ENCODE data around the gene SHLD3. TPM values are rescaled to one million over a fixed set of nuclear protein-coding genes. Genes with fewer than 3 reads are reported as not detected.
A peak's percentile ranks its signal among the peaks of the same experiment; 100 is the strongest.
"Not testable (repeated sequence)": the region's sequence is repeated elsewhere in the genome, so short reads cannot be mapped to it uniquely, and the experiment has no call there.

The SHLD3 gene
- total RNA-seq, 1 donor from 2014 or later, result 2.7 TPM

DNA sequence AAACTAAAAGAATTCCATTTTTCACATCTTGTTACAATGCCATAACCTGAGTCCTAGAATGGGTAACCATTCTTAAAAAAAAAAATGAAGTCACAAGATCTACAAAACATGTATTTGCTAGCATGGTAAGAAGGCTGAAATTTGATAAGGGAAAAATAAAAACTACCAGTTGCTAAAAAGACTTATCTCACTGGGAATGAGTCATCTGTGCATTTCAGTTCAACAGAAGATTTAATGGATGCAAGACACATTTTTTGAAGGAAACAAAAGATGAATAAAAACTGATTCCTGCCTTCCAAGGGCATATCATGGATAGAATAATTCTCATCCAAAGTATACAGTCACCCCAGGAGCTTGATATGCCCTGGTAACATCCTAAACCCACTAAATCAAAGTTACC, 49.9 kb downstream of the SHLD3 start:
- no peaks in the 10 kb centered on the region for H3K9me3 Mint-ChIP-seq (ENCODE audit: unreplicated experiment)
- H3K36me3 Mint-ChIP-seq (ENCODE audit: low read depth, unreplicated experiment), result peaks cover 22% of the 10 kb centered on the region

DNA sequence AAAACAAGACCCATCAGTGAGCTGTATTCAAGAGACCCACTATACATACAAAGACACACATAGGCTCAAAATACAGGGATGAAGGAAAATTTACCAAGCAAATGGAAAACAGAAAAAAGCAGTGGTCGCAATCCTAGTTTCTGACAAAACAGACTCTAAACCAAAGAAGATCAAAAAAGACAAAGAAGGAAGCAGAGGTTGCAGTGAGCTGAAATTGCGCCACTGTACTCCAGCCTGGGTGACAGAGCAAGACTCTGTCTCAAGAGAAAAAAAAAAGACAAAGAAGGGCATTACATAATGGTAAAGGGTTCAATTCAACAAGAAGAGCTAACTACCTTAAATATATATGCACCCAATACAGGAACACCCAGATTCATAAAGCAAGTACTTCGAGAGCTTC, 51.2 kb downstream of the SHLD3 start:
- not testable (repeated sequence) for H3K9me3 Mint-ChIP-seq (ENCODE audit: unreplicated experiment); FAIRE-seq; H3K9ac ChIP-seq (ENCODE audit: low read length); H3K4me2 ChIP-seq (ENCODE audit: low read length); H3K27me3 ChIP-seq (ENCODE audit: insufficient read depth, low read length); H3K79me2 ChIP-seq (ENCODE audit: insufficient read depth, low read length); H3K9me3 ChIP-seq (ENCODE audit: insufficient read depth, low read depth, low read length); H2AFZ ChIP-seq (ENCODE audit: low read depth, low read length); H3K27ac ChIP-seq (ENCODE audit: low read depth, low read length); H3K4me3 Mint-ChIP-seq (ENCODE audit: unreplicated experiment); H3K4me3 ChIP-seq (ENCODE audit: insufficient read depth, low read depth, low read length); H4K20me1 ChIP-seq (ENCODE audit: insufficient read depth, low read length); H3K4me1 ChIP-seq (ENCODE audit: insufficient read depth, low read length); H3K36me3 ChIP-seq (ENCODE audit: insufficient read depth, low read length); H3K27me3 Mint-ChIP-seq (ENCODE audit: low read depth, unreplicated experiment); H3K4me1 Mint-ChIP-seq (ENCODE audit: low read depth, unreplicated experiment); H3K27ac Mint-ChIP-seq (ENCODE audit: unreplicated experiment); DNase-seq (ENCODE audit: low read depth)
- H3K36me3 Mint-ChIP-seq (ENCODE audit: low read depth, unreplicated experiment), result peaks cover 24% of the 10 kb centered on the region

More for the DNA sequence above, 49.9 kb downstream of the SHLD3 start:
- peaks cover 5% of the 10 kb centered on the region for H3K36me3 ChIP-seq (ENCODE audit: insufficient read depth, low read length)
- no peaks in the 10 kb centered on the region for H3K9me3 ChIP-seq (ENCODE audit: insufficient read depth, low read depth, low read length)
- no peaks in the 10 kb centered on the region for H3K27me3 Mint-ChIP-seq (ENCODE audit: low read depth, unreplicated experiment)
- H2AFZ ChIP-seq (ENCODE audit: low read depth, low read length), result no peak overlapping the region
- H3K4me2 ChIP-seq (ENCODE audit: low read length), result no peak overlapping the region
- no peaks in the 10 kb centered on the region for H3K79me2 ChIP-seq (ENCODE audit: insufficient read depth, low read length)
- TF ChIP-seq, protein P1, sequence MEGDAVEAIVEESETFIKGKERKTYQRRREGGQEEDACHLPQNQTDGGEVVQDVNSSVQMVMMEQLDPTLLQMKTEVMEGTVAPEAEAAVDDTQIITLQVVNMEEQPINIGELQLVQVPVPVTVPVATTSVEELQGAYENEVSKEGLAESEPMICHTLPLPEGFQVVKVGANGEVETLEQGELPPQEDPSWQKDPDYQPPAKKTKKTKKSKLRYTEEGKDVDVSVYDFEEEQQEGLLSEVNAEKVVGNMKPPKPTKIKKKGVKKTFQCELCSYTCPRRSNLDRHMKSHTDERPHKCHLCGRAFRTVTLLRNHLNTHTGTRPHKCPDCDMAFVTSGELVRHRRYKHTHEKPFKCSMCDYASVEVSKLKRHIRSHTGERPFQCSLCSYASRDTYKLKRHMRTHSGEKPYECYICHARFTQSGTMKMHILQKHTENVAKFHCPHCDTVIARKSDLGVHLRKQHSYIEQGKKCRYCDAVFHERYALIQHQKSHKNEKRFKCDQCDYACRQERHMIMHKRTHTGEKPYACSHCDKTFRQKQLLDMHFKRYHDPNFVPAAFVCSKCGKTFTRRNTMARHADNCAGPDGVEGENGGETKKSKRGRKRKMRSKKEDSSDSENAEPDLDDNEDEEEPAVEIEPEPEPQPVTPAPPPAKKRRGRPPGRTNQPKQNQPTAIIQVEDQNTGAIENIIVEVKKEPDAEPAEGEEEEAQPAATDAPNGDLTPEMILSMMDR (IDR thresholded peaks at IDR 0.05; ENCODE audit: insufficient read depth, low read depth, low read length), result no peak
- no peak for TF ChIP-seq EZH2 (IDR thresholded peaks at IDR 0.05; ENCODE audit: insufficient read depth, low read length)
- no peak overlapping the region for H3K27ac Mint-ChIP-seq (ENCODE audit: unreplicated experiment)
- H3K27ac ChIP-seq (ENCODE audit: low read depth, low read length), result no peak overlapping the region
- no peaks in the 10 kb centered on the region for H3K27me3 ChIP-seq (ENCODE audit: insufficient read depth, low read length)
- FAIRE-seq (peak; percentile 13), DNase-seq (ENCODE audit: low read depth) (peak; percentile 13)
- no peaks in the 10 kb centered on the region for H3K4me1 ChIP-seq (ENCODE audit: insufficient read depth, low read length)
- peaks cover 5% of the 10 kb centered on the region for H3K4me1 Mint-ChIP-seq (ENCODE audit: low read depth, unreplicated experiment)
- H3K4me3 Mint-ChIP-seq (ENCODE audit: unreplicated experiment), result no peak overlapping the region
- no peaks in the 10 kb centered on the region for H4K20me1 ChIP-seq (ENCODE audit: insufficient read depth, low read length)
- no peak overlapping the region for H3K4me3 ChIP-seq (ENCODE audit: insufficient read depth, low read depth, low read length)
- H3K9ac ChIP-seq (ENCODE audit: low read length), result no peak overlapping the region

Other genes starting within 250 kb of the SHLD3 start
- gene ADAMTS6, start 143.1 kb upstream of the SHLD3 start, total RNA-seq, result 27.7 and 37.1 TPM in 2 replicates
- 5.6 and 7.0 TPM in 2 replicates for gene CENPK, start 61.9 kb upstream of the SHLD3 start, total RNA-seq
- gene PPWD1, start 61.7 kb upstream of the SHLD3 start, total RNA-seq, result 20.4 and 21.4 TPM in 2 replicates
- gene TRIM23, start 694 bp upstream of the SHLD3 start, total RNA-seq, result 14.6 and 16.8 TPM in 2 replicates
- gene TRAPPC13, start within 50 bp of the SHLD3 start, total RNA-seq, result 14.7 and 16.3 TPM in 2 replicates
- 29.5 and 31.7 TPM in 2 replicates for gene SGTB, start 97.1 kb downstream of the SHLD3 start, total RNA-seq
- 59.3 and 65.2 TPM in 2 replicates for gene NLN, start 97.2 kb downstream of the SHLD3 start, total RNA-seq

Measured in astrocyte (in vitro differentiated cells and primary cell).